Activated T-helper 1 cell treated with anti-CD3 and anti-CD28 coated beads, Interleukin-2, amount 50 U/mL, for 16 hours (primary cell): Measurements from ENCODE around the gene ISG20L2.
A peak's percentile ranks its signal among the peaks of the same experiment; 100 is the strongest.

Source experiments
- DNase-seq, 2 donors: peaks; one replicate each; pipeline ENCODE4 v3.0.0-alpha.2; 2020; ENCODE audit warnings: low read depth in 1 of 2, low spot score in 1 of 2

The ISG20L2 gene

DNA sequence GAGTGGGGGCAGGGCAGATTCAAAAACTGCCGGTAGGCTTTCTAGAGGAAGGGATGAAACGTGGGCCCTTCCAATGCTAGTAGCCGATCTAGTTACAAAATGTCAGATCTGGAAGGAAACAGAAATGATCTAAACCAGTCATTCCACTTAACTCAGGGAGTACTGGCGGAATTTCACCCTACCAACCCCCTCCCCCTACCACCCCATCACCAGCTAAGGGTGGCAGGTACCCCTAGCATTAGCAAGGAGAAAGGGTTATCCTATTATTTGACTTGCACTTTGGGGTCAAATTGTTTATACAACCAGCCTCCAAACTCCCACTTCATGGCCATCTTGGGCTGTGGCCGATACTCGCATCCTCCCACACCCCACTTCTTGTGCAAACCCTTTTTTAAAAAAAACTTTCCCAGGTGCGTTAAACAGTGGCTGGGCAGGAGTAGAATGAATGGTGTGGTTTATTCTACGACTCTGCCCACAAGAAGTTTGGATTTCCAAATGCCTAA is 13.0 kb upstream of the ISG20L2 start:
- DNase-seq, result no peak

DNA sequence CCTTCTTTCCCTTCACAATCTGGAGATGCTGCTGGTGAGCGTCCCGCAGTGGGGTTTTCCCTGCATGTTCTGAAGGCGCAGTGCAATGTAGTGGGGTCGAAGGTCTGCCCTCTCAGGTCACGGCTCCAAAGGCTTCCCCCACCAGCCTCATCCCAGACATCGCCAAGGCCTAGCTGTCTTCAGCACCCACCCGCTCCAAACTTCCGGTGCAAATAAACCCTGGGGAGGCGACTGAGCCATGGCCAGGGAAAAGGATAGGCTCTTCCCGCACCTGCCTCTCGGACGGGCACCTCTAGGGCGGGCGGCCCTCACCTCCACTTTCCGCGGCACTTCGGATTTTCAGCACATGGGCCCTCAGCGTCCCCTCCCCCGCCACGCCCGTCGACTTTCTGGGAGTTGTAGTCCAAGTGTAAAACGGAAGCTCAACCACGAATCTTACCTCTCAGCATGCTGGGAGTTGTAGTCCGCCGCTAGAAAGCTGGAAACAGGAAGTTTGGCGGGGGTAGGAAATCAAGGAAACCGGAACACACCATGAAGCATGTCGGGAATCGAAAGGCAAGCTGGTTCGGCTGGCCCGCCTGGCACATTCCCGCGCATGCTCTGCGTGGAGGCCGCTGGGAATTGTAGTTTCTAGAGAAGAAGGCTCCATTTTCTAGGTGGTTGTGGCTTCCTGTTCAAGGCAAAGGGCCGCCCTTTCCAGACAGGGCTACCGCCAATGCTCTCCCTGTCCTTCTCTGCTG is 12.3 kb upstream of the ISG20L2 start, which contains the start of gene MRPL24:
Gene MRPL24 (minus strand): TSS at position 348 of the 740 bp plus-strand sequence. CDS start 2,384 bp downstream, outside the sequence.
- peak; percentile 87 to 93 for DNase-seq

DNA sequence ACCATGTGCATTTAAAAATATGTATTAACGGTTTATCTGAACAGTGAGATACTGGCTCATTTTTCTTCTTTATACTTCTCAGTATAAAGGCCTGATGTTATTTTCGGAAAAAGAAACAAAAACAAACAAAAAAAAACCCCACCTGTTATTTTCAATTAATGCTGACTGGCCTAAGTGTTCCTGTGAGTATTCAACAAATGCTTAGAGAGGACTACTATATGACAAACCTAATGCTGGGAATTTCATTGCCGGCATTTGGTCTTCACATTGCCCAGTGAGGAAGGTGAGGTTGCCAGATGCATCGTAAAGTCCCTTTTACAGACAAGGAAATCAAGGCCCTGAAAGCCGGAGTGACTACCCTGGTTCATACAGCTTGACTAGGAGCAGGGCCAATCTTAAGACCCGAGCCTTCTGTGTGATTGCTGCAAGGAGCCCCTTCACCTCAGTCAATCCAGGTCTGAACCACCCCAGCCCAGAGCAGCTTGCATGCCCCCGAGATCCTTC is 11.7 kb upstream of the ISG20L2 start:
- DNase-seq, result no peak

DNA sequence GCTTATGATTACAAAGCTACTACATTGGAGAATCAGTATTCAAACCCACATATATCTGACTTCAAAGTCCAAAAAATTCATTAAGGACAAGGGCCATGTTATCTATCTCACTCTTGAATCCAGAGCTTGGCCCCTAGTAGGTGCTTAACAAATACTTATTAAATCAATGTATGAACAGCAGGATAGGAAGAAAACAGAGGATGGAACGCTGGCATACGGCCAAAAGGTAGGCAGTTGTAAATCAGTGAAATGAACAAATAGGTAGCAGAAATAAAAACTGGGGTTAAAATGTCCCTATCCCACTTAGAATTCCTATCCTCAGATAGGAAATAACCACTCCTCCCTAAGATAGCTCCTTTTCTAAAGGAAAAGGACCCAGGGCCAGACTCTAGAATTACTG is 10.3 kb upstream of the ISG20L2 start:
- no peak for DNase-seq

DNA sequence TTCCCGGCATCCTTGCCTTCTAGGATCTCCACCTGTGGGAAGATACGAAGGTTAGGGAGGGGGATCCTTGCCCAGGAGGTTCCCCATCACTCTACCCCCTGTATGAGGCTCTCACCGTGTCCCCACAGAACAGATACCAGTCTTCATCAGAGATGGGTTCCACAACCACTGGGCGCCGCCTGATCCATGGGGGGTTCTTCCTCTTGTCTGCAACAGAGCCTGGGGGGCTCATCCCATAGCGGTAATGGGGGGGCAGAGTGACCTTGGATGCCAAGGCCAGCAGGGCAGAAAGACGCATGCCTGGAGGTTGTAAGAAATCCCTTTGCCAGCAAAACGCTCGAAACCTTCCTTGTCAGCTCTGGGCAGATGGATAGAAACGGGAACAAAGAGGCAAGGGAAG is 9.8 kb upstream of the ISG20L2 start:
- DNase-seq, result no peak

DNA sequence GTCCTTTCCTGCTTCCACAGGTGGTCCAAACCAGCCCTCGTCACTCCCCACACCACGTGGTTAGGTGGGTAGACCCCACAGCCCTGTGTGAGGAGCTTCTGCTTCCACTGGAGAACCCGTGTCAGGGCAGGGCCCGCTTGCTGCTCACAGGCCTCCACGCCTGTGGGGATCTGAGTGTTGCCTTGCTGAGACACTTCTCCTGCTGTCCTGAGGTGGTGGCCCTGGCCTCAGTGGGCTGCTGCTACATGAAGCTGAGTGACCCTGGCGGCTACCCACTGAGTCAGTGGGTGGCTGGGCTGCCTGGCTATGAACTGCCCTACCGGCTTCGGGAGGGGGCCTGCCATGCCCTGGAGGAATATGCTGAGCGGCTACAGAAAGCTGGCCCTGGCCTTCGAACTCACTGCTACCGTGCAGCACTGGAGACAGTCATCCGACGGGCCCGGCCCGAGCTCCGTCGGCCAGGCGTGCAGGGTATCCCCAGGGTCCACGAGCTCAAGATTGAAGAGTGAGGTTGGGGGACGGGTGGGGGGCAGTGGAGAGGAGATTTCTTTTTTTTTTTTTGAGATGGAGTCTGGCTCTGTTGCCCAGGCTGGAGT is 5.5 kb upstream of the ISG20L2 start:
- DNase-seq, result no peak

DNA sequence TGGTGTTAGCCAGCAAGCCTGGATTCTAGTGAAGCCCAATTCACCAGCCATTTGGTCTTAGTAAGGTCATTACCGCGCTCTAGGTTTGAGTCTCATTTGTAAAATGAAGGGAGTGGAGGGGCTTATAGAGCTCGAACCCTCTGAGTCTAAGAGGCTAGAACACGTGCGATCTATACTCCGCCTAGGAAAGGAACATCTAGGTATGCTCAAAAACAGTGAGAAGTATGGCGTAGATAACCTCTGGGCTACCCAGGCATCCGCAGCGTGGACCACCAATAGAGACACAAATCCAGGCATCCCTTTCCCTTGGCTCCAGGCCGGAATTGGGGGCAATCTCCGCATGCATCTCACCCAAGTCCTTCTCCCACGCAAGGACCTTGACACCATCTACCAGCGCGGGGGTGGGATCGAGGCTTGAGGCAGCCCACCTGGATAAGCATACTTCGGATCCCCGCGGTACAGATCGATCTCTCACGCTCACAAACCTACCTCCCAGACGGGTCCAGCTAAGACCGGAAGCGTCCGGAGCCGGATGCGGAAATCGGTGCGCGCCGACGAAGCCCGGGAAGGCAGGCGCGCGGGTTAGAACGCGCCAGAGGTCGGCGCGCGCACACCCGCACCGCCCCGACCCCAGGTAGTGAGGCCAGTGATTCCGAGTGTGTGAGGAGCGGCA is 504 bp downstream of the ISG20L2 start, which contains the start of gene METTL25B:
Gene METTL25B (plus strand): TSS at position 544 of the 673 bp plus-strand sequence. CDS start 636 bp downstream, outside the sequence.
- peak; percentile 42 to 68 for DNase-seq

DNA sequence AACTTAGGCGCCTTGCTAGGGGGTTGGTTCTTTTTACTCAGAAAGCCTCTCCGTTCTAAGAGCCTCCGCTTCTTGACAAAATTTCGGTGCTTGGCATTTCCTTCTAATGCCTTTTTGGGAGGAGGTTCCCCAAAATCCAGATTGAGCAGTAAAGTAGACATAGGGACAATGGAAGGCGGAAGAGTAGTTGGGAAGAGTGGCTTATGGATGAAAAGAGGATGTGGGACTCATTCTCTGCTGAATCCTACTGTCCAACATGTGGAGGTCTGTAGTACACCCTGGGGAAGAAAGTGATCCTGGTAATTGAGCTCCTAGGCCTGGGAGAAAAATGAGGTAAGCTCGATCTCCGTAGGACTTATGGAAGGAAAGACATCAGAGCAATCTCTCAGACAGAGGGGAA is 1.1 kb downstream of the ISG20L2 start:
- DNase-seq, result no peak

DNA sequence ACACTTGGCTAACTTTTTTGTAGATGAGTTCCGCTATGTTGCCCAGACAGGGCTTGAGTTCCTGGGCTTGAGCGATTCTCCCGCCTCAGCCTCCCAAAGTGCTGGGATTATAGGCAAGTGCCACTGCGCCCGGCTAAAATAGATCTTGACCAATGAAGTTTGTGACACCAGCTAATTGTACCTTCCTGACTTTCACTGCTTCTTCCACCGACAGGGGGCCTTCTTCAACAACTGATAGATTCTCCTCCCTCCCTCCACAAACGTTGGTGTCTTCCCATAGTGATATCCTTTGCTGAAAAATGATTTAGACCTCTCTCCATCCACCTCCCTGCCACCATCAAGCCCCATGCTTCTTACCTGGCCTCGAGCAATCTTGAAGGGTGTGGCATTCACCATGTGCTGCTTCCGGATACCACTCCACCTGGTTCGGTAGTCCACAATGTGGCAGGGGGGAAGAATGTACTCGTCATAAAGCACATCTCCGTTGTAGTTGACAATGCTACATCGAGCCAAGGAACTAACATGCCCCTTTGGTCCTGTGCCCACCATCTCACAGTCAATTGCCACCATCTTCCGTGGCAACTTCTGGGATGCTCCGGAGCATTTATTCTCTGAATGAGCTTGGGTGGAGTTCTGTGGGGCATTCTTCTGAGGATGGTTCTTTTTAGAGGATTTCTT is 1.9 kb downstream of the ISG20L2 start:
- DNase-seq, result no peak

DNA sequence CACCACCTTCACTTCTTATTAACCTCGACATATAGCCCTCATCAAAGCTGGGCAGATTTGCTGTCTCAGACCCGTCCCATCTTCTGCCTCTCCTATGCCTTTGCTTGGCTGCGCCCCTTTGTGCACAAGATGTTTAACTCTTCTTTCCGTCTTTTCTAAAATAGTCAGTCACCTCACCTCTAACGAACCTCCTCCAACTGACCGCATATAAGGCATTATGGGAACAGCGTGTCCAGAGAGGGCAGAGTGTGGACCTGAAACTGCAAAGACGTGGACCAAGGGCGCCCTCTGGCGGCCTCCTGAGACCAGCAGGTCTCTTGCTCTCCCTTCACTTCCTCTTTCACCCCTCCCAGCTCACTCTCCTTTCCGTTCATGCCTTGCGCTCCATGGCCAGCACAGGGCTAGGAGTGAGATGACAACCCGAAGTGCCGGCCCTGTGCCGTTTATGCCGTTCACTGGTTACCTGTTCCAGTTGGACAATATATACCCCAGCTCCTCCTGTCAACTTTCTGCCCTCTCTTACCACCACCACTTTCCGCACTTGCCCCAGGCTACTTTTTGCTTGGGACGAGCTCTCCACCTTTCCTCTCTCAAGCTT is 2.8 kb downstream of the ISG20L2 start:
- peak; percentile 62 to 70 for DNase-seq

DNA sequence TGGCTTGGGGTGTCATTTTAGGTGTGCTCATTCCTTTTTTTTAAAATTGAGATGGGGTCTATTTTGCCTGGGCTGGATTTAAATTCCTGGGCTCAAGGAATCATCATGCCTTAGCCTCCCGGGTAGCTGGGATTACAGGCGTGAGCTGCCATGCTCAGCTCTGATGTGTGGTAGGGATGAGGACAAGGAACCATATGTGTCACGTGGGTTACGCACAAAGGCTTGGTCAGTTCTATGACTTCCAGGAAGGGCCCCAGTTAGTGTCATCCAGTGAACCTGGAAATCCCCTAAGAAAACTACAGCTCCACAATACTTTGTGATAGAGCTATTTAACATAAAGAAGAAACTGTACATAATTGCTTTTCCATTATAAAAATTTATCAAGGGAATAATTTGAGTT is 7.0 kb downstream of the ISG20L2 start:
- DNase-seq, result no peak

DNA sequence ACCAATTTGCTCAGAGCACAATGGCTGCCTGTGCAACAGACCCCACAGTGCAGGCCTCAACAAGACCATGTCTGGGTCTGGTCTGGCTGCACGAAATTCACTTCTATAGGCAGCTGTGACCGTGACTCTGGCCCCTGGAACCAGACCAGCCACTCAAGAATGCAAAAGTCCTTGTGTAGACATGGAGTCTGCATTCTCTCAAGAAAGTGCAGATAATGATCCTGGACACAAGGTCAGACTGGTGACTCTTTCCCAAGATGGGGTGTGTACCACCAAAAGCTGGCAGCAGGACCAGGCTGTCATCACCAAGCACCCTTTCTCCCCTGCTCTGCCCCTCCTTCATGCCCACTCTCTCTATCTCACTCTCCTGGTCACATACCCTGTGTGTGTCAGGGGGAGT is 7.4 kb downstream of the ISG20L2 start:
- no peak for DNase-seq

DNA sequence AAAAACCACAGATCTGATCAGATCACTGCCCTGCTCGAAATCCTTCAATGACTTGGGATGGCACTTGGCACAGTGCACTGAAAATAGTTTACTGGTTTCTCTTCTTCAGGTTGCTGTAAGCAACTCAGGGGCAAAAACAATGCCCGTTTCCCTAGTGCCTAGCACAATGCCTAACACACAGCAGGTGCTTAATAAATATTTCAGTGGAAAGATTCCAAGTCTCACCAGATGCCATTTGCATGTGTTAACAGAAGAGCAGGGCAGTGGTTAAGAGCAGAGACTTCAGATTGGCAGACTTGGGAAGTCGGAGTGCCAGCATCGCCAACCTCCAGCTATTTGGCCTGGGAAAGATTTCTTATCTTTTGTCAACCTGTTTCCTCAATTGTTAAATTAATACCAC is 11.2 kb downstream of the ISG20L2 start:
- DNase-seq, result no peak

DNA sequence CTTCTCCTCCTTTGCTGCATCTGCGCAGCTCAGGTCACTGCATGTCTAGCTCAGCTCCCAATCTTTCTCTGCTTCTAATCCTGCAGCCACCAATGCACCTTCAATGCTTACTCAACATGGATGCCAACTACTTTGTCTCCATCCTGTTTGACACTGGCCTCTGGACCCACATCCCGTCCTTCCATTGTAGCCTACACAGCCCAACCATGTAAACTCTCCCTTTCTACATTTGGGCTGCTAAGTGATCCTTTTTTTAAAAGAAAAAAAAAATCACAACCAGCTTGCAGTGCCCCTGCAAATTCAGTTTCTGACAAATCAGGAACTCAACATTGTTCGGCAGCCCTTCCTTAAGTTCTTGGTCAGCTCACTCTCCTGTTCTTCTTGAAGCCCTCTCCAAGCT is 13.7 kb downstream of the ISG20L2 start:
- DNase-seq, result no peak

DNA sequence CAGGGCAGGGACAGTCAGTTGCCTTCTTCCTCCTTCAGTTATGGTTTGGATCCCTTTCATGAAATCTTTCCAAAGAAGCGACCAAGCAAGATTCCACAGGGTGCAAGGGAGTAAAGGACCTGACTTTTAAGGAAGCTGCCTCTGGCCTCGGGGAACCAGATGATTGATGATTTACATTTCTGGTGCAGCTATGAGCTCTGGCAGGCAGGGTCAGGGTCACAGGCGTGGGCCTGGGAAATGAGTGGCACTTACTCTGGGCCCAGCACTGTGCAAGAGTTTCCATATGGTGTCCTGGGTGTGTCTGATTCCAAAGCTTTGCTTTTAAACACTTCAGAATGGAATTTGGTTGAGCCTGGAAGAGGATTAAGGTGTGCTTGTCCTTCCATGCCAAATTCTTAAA is 15.9 kb downstream of the ISG20L2 start:
- DNase-seq, result no peak

DNA sequence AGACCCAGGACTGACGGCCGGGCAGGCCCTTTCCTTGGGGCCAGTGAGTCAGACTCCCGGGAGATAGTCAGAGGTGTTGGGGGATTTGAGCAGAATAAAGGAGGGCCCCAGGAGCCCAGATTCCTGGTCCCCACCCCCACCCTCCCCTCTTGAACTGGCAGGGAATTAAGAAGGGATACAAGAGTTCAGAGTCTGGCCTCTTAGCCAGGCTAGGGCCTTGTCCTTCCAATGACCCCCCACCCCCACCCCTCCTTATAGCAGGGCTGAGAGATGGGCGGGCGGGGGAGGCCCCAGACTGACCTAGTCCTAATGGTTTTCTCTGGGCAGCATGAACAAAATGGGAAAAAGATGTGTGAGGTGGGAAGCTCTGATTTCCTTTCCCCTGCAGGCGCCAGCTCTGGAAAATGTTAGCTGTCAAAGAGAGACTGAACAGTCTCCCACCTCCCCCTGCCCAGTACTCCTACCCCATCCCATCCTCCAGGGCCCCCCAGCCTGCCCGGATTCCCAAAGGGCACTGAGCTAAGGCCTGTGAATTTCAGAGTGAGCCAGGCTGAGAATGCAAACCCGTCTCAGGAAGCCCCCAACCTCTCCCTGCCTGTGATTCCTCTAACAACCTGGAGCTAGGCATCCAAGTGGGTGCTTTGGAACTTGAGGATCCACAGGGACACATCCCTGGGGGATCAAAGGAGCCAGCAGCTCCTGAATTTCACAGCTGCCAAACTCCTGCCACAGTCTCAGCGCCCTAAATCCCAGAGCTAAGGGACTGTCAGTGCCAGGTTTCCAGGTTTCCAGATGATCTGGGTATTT is 17.4 kb downstream of the ISG20L2 start:
- no peak for DNase-seq

DNA sequence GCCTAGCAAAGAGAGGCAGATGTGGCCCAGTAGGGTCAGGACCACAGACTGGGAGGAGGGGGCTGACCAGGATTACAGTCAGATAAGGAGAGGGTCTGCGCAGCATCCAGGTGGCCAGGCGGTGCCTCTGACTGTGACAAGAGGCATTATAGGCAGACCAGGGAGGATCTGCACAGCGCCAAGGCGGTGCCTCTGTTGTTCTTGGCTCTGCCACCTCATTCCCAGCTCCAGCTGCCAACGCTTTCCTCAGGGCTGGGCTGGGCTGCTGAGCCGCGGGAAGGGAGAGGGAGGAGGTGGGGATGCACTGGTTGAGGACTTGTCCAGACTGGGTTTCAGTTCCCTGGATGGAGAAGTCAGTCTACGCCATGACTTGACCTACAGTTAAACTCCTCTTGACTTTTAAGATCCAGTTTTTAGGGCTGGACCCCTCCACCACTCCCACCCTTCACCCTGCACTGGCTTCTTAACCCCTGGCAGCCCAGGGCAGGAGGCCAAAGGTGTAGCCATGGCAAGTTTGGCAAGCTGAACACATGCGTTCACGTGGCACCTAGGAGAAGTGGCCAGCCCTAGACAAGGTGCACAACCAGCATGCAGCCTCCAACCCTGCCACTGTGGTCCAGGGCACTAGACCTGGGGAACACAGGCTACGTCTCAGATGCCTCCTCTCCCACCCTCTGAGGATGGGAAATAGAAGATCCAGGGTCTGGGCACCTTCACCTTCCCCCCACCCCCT is 18.6 kb downstream of the ISG20L2 start:
- no peak for DNase-seq

DNA sequence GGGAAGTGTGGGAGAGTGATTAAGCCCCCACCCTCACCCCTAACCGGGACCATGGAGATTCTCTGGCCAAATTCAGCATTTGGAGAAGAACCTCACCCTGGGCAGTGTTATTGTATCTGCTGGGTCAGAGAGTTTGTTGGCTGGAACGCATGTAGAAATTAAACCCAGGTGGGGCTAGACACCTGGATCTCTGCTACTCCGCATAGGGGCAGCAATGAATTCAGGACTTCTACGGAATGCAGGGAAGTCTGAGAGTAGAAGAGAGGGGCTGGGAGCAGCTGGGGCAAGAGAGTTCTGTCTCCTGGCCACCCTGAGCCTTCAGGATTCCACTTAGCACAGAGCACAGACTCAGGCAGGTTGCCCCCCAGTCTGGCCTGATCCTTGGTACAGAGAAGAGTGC is 19.5 kb downstream of the ISG20L2 start:
- DNase-seq, result no peak

DNA sequence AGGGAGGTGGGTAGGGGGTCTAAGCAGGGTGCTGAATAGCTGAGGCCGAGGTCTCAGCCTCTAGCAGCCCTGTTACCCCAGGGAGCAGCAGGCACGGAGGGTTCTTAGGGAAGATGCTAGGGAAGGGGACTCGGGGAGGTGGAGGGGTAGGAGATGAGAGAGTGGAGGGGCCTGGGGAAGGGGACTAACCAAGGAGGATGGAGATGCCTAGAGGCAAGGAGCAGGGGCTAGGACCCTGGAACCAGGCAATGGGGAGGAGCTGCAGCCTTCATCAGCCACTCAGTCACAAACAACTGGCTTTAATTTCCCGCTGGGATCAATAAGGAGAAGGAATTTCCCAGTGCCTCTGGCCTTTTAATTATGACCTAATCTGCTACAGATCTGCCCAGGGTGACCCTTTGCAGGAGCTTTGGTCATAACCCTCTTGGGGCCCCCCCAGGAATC is 20.3 kb downstream of the ISG20L2 start:
- DNase-seq, result no peak
